Measurements from ENCODE around the gene BTBD16.

DNA sequence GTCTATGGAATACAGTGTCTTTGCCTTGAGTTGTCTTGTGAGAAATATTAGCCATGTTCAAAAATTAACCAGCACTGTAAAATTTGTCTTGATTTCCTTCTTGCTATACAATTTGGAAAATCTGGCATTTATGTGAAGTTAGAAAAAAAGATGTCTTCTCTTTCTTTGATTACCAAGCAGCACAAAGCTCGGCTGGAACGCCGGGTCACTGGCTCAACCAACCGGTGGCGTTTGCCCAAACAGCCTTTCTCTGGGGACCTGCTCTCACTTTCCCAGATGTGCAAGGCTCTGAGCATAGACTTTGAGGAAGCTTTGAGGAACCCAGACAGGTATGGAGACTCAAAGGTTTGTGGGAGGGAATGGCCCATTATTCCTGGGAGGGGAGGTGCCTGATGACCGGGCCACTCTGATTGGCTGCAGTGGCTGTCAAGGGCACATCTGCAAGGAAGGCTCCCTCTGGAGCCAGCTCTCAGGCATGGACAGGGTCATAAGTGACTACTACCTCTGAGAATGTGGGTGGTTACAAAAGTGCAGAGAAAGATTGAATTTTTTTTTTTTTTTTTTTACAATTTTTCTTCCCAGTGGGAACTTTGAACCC lies 5.6 kb downstream of the BTBD16 start:
- TF ChIP-seq EZH2phosphoT487 (IDR thresholded peaks at IDR 0.05; ENCODE audit: low read depth, severe bottlenecking, unreplicated experiment): no peak
- no peak for TF ChIP-seq EZH2 (IDR thresholded peaks at IDR 0.05; ENCODE audit: borderline replicate concordance)
